Upper lobe of left lung (tissue), 4 donors: Measurements from ENCODE around the gene AFTPH.

Experiments used
- CTCF ChIP-seq, 6 experiments: fragments of 450-650 bp in 4 of 6; fragments of 200-600 bp in 2 of 6; sonication (generic) in 2 of 6; IDR thresholded peaks; one replicate each; pipeline ENCODE4 v1.5.1; 2016 to 2019; ENCODE audit warnings: antibody characterized with exemption in 6 of 6
- POLR2A ChIP-seq, 4 donors: fragments of 450-650 bp; IDR thresholded peaks; one replicate each; pipeline ENCODE4 v1.5.1; 2016 to 2017; ENCODE audit warnings: antibody characterized with exemption in 4 of 4, mild to moderate bottlenecking in 2 of 4

DNA sequence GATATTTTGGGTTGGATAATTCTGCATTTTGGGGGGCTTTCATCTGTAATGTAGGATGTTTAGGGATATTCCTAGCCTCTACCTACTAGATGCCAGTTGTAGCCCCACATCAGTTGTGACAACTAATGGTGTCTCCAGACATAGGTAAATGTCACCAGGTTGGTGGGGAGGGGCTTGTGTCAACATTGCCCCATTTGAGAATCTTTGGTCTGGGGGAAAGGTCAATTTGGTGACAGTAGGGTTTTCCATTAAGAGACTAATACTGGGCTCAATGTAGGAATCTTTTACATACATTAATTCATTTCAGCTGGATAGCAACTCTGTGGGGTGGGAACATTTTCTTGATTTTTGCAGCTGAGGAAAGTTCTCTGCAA, 6.6 kb upstream of the AFTPH start:
- no peak for TF ChIP-seq CTCF (IDR thresholded peaks at IDR 0.05)
- no peak for TF ChIP-seq POLR2A (IDR thresholded peaks at IDR 0.05)
